Choroid plexus epithelial cell (primary cell): ENCODE data around the gene CAD.
"Not testable (repeated sequence)": the region's sequence is repeated elsewhere in the genome, so short reads cannot be mapped to it uniquely, and the experiment has no call there.

Experiments used
- DNase-seq: peaks from one replicate; pipeline ENCODE4 v3.0.0-alpha.2; 2010; ENCODE audit warnings: low read depth
- H3K4me3 ChIP-seq: 2 replicates; pipeline ENCODE4 v1.5.1; 2011; ENCODE audit warnings: low read depth, mild to moderate bottlenecking, control low read depth, low read length, moderate library complexity
- TF ChIP-seq, protein P1 (sequence below): conservative IDR thresholded peaks from 2 replicates; pipeline ENCODE4 v1.5.1; 2011; ENCODE audit warnings: low read depth, mild to moderate bottlenecking, control low read depth, inconsistent platforms, low read length, moderate library complexity

The CAD gene

DNA sequence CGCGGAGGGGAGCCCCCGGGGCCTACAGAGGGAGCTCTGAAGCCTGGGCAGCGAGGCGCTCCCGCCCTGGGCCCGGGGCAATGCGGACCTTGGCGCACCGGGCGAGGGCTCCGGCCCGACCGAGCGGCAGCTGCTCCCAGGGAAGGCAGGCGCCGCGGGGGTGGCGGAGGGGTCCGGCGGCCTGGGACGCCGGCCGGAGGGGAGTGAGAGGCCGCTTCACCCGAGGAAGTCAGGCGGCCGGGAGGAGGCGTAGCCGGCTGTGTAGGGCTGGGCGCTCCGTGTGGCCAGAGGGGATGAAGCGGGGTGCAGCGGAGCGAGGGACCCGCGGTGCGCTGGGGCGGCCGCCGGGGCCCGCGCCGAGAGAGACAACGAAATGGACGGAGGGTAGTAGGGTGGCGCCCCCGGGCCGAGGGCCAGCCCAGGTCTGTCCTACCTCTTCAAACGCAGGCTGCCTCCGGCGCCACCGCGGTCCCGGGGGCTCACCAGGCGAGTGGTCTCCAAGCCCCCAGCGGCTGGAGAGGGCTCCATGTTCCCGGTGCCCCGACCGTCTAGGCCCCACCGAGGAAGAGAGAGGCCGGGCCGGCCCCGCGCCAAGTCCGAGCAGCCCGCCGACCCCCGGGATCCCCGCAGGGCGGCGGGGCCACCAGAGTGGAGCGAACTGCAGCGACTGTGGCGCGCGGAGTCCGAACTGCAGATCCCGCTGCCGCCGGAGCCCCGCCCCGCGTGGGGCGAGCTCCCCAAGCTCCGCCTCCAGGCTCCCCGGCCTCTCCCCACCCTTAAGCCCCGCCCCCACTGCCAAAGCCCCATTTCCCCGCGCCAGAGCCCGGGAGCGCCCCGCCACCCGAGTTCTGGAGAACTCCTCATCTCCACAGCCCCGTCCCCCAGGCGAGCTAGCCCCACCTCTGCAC lies 45.5 kb downstream of the CAD start, which contains the start of gene SLC30A3:
TSS of gene SLC30A3 (minus strand) at position 669 of the 908 bp plus-strand sequence. CDS start at position 528, 141 bp downstream.
- peak within 1 kb of the TSS; percentile 7 for H3K4me3 ChIP-seq
- DNase-seq, result no peak
- TF ChIP-seq, protein P1, sequence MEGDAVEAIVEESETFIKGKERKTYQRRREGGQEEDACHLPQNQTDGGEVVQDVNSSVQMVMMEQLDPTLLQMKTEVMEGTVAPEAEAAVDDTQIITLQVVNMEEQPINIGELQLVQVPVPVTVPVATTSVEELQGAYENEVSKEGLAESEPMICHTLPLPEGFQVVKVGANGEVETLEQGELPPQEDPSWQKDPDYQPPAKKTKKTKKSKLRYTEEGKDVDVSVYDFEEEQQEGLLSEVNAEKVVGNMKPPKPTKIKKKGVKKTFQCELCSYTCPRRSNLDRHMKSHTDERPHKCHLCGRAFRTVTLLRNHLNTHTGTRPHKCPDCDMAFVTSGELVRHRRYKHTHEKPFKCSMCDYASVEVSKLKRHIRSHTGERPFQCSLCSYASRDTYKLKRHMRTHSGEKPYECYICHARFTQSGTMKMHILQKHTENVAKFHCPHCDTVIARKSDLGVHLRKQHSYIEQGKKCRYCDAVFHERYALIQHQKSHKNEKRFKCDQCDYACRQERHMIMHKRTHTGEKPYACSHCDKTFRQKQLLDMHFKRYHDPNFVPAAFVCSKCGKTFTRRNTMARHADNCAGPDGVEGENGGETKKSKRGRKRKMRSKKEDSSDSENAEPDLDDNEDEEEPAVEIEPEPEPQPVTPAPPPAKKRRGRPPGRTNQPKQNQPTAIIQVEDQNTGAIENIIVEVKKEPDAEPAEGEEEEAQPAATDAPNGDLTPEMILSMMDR, result no peak

- H3K4me3 ChIP-seq, result peak overlapping the region; percentile 7
- TF ChIP-seq, protein P1, result no peak
- DNase-seq, result no peak
These were observed 46.4 kb downstream of the CAD start for GRCh38 chr2:27263287-27264252.

DNA sequence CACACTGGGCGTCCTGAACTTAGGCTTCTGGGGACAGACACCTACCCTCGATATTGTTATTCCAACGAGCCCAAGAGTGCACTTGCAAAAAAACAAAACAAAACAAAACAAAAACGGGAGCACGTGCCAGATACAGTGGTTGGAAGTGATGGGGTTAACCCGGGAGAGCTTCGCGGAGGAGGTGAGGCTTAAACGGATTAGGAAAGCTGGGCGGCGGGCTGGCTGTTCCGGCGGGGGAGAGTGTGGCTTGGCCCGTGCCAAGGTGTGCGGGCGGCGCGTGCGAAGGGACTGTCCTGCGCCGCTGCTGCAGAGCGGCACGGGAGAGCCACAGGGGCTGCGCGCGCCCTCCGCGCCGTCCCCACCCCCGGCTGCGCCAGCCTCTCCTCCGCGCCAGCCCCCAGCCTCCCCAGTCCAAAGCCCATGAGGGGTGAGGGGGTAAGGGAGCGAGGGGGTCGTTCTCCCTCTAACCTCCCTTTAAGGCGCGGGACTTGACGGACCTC lies 47.1 kb downstream of the CAD start:
- DNase-seq, result no peak
- no peak overlapping the region for H3K4me3 ChIP-seq
- TF ChIP-seq, protein P1, result no peak

- TF ChIP-seq, protein P1, result peak; percentile 21
- peak; percentile 27 for DNase-seq
- H3K4me3 ChIP-seq, result no peak overlapping the region
These were observed 47.8 kb downstream of the CAD start for GRCh38 chr2:27264753-27265535.

GRCh38 chr2:27265536-27265870 lies 48.3 kb downstream of the CAD start:
- no peak overlapping the region for H3K4me3 ChIP-seq
- no peak for DNase-seq
- TF ChIP-seq, protein P1, result no peak

DNA sequence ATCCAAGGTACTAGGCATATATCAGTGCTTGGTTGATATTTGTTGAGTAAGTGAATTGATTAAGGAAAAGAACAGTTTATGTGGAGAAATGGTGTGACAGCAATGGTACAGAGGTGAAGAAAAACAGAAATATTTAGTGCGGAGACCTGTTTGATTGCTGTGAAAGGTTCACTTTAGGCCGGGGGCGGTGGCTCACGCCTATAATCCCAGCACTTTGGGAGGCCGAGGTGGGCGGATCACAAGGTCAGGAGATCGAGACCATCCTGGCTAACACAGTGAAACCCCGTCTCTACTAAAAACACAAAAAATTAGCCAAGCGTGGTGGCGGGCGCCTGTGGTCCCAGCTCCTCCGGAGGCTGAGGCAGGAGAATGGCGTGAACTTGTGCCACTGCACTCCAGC lies 51.1 kb downstream of the CAD start:
- not testable (repeated sequence) for H3K4me3 ChIP-seq, DNase-seq

GRCh38 chr2:27270131-27270530 lies 53.0 kb downstream of the CAD start:
- TF ChIP-seq, protein P1, result no peak
- DNase-seq, result no peak
- no peak overlapping the region for H3K4me3 ChIP-seq
